HG03039 (cell line): Measurements from ENCODE around the gene MBOAT1.
A peak's percentile ranks its signal among the peaks of the same experiment; 100 is the strongest.

Experiments used
- ATAC-seq: cut with Tn5 transposase; IDR thresholded peaks from one replicate; pipeline ENCODE4 v1.9.1; 2021; ENCODE audit warnings: mild to moderate bottlenecking, moderate library complexity; ENCODE audit not compliant: unreplicated experiment

MBOAT1 gene

DNA sequence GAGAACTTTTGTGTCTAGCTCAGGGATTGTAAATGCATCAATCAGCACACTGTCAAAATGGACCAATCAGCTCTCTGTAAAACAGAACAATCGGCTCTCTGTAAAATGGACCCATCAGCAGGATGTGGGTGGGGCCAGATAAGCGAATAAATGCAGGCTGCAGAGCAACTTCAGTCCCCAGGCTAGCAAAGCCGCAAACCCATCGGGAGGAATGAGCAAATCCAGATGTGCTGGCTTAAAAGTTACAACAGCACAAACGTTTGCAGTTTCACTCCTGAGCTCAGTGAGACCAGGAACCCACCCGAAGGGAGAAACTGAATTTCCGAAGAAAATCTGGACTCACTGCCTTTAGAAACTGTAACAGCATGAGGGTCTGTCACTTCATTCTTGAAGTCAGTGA is 21.9 kb upstream of the MBOAT1 start:
- ATAC-seq: no peak

DNA sequence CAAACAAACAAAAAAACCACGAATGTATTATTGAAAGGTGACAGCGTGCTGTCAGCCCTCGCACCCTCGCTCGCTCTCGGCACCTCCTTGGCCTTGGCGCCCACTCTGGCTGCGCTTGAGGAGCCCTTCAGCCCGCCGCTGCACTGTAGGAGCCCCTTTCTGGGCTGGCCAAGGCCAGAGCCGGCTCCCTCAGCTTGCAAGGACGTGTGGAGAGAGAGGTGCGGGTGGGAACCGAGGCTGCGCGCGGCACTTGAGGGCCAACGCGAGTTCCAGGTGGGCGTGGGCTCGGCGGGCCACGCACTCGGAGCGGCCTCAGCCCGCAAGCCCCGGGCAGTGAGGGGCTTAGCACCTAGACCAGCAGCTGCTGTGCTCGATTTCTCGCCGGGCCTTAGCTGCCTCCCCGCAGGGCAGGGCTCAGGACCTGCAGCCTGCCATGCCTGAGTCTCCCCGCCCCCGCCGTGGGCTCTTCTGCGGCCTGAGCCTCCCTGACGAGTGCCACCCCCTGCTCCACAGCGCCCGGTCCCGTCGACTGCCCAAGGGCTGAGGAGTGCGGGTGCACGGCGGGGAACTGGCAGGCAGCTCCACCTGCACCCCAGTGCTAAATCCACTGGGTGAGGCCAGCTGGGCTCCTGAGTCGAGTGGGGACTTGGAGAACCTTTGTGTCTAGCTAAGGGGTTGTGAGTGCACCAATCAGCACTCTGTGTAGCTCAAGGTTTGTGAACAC is 20.9 kb upstream of the MBOAT1 start:
- ATAC-seq: no peak

DNA sequence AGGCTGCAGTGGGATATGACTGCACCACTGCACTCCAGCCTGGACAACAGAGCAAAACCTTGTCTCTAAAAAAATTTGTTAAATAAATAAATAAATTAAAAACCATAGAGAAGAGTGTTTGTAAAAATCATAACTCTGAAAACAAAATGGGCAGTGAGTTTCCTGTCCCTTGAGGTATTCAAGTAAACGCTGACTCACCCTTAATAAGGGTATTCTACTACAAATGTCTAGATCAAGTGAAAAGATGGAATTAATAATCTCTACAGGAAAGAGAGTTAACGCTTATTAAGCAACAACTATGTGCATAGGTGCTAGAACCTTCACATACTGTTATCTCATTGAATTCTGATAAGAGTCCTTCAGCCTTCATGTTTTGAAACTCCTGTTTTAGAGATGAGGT is 19.9 kb upstream of the MBOAT1 start:
- no peak for ATAC-seq

DNA sequence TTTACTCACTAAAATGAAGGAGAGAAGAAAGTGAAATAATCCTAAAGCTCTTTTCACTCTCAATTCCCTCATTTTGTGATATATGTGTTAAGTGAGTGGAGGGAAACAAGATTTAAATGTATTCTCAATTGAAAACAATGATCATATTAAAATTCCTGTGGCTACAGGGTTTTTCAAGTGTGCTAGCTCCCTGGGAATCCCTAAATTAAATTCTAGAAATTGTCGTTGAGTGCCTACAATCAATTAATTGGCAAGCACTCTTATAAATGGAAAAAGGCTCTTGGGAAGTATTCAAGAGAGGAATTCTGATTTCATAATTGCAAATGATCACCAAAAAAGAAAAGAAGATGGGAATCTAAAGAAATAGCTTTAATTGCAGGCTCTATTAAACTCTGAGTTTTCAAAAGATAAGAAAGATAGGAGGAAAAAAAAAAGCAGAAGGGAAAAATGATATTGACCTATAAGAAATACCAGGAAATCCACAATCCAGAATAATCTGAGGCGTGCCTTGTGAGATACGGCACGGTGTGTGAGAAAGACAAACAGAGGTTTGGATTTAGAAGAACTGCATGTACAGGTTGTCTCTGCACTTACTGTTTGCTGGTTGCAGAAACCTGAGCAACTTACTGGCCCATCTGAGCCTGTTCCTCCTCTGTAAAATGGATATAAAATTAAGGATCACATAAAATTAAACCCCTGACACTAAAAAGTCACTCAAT is 18.3 kb upstream of the MBOAT1 start:
- no peak for ATAC-seq

DNA sequence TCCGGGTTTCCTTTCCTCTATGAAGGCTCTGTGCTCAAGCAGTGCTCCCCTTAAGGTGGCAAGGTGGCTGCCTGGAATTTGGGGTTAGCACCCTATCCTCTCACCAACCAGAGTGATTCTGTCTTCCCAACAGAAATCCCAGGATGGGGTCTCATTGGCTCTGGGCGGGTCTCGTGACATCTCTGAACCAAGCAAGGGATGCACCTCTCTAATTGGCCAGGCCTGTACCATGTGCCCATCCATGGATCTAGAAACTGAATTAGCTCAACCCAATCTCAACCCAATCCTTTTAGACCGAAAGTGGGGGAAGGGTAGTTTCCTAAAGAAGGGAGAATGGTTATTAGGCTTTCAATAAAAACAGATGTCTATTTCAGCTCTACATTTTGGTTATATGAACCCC is 17.6 kb upstream of the MBOAT1 start:
- no peak for ATAC-seq

DNA sequence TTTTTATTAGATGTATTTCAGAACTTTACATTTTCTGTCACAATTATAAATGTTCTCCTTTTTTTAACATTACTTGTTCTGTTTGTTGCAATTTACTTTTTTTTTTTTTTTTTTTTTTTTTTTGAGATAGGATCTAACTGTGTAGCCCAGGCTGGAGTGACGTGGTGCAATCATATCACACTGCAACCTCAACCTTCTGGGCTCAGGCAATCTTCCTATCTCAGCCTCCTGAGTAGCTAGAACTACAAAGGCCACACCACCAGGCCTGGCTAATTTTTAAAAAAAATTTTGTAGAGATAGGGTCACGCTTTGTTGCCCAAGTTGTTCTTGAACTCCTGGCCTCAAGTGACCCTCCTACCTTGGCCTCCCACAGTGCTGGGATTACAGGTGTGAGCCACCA is 15.1 kb upstream of the MBOAT1 start:
- ATAC-seq: no peak

DNA sequence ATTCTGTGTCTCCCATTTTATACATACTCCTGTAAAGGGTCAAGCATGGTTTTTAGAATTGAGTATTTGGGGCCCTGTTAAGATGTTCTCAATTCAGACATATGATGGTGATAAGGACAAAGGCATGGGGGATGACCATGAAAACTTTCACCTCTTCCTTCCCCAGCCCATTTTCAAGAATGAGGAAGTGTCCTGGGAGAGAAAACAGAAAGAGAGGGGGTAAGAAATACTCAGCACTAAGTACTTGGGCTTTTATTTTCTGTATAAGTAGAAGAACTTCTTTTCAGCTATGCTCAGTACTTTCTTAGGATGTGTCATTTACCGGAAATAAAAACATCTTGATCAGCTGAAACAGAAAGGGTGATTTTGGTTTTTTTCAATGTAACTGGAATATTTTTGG is 10.9 kb upstream of the MBOAT1 start:
- ATAC-seq: no peak

DNA sequence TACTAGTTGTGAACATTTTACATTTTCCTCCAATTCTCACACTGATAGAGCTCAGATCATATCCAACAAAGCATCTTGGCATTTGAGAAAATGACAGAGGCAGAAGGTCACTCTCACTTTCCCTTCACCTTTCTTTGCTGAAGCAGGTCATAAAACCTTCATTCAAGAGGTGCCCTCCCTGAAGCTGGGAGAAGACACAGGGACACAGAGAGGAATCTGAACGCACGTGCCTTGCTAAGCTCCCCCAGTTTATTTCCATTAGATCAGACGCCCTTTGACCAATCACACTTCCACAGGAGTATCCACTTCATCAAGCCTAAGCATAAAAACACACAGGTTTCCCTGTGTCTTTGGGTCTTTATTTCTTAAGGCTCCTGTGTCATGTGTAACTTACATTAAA is 9.2 kb upstream of the MBOAT1 start:
- ATAC-seq: no peak

DNA sequence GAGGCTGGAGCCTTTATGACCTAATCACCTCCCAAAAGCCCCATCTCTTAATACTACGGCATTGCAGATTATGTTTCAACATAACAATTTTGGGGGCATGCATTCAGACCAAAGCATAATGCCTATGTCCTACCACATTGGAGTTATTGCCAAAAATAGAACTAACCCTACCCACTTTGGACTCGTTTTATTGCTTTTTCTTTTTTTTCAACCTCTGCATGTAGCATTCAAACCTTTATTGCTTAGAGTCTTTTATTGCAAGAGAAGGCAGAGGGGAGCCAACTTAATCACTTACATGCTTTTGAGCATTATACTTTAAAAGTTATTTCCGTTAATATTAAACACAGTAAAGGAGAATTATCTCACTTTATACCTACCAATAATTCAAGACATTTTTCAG is 8.1 kb upstream of the MBOAT1 start:
- ATAC-seq: no peak

DNA sequence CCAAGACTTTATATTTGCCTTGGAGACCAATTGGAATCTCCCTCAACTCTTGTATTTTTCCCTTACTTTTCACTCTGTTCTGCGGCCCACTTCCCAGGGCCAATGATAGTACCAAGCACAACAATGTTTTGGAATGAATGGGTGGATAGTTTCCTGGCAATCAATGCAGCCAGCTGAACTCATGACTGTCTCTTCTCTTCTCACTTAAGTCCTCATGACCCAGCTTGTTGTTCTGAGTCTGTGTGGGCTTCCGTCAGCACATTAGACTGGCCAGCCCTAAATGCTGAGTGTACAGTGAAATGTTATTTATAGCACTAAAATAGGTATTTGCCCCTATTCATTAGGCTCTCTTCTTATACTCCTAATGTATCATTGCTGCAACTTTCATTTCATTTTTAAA is 5.6 kb upstream of the MBOAT1 start:
- ATAC-seq: no peak

DNA sequence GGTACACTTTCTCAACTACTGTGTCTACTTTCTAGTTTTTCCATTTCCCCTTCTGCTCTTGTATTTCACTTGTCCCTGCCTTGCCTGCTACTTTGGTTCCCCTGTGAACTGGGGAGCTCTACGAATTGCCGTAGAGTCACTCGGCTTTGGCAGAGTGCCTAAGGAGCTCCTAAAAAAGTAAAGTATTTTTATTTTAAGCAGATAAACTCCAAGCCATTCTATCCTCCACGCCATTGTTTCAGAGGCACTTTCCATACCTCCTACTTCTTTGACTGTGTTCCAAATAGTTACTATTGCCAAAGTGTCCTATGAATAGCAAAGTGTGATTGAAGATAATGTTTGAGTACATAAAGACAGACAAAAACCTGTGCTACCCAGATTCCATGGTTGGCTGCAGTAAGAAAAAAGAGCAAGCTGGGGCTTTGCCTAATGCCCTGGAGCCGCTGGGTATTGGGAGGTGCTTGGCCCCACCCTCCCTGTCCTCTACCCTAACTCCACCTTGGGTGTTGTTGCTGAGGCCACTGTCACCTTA is 5.1 kb upstream of the MBOAT1 start:
- no peak for ATAC-seq

DNA sequence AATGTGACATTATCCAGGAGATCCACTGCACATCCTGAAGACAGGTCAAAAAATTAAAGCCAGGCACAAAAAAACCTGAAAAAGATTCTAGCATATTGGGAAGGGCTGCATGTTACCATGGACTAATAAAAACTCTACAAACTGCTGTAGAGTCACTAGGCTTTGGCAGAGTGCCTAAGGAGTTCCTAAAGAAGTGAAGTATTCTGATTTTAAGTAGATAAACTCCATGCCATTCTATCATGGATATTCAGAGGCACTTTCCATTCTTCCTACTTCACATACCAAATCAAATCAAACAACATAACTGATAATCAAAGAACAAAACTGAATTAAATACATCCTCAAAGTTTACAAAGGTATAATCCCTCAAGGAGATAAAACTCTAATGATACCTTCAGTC is 3.0 kb upstream of the MBOAT1 start:
- no peak for ATAC-seq

DNA sequence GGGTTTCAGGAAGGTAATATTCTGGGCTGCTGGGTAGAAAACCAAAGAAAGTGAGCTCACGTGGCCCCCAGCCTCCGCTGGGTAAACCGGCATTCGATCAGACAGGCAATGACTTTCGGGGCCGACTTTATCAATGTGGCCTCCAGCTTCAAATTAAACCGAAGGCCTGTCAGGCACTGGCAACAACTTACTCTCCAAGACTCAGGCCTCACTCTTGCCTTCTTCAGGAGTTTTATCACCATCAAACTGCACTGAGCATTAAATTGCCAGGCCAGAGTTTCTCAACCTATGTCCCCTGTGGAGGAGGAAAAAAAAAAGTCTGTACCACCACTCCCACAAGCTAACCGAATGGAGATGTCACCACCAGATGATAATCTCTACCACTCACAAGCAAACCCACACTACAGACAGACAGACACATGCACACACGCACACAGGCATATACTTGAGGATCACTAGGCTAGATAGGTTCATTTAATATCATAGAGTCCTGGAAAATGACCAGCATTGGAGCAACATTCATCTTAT is 1.1 kb upstream of the MBOAT1 start:
- no peak for ATAC-seq

DNA sequence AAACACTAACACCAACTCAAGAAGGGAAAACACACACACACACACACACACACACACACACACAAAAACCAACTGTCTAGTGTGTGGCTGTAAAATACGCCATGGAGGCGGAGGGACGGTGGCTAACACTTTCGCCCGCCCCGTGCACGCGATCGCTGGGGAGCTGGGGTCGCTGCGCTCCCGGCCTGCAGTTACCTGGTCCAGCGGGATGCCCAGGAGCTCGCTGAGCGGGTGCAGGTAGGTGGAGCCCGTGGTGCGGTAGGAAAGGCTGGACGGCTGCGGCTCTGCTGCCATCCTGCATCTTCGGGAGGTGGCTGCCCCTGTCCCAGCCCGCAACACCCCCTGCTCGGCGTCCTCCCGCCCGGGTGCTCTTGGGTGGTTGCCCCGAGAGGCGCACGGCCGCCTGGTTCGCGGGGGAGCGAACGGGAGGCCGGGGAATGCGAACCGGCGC is 303 bp downstream of the MBOAT1 start:
- ATAC-seq: peak; percentile 22

DNA sequence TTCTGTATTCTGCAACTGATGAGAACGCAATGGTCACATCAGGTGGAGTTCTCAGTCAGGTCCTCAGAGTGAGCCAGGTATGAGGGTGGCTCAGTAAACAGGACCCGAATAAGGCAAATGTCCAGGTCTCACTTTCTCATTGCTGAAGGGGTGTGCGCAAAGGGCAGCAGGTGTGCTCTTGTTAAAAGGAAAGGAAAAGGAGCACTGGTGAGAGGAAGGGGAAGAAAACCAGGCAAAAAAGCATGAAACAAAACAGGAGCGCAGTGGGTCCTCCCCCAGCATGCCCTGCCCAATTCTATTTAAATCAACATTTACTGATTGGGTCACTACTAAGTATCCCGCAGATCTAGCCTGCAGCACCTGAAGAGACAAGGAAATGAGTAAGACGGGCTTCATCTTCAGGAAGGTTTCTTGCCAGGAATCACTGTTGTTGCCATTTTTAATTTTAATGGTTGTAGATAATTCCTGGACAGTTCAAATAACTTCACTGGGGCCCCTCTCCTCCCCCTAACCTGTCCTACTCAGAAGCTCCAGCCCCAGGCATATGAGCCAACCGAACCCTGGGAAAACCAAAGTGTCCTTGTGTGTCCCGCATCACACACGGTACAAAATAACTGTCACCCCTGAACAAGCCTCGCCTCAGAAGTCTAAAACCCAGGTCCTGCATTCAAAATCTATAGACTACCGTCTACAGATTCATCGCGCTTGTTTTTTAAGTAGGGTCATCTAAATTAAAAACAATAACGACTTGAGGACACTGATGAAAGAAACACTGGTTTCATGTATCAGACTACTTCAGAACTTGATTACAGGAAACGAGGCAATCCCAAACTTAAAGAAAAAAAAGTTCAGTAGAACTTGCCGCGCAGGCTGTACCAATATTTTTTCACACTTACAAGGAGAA is 980 bp downstream of the MBOAT1 start:
- ATAC-seq: no peak

DNA sequence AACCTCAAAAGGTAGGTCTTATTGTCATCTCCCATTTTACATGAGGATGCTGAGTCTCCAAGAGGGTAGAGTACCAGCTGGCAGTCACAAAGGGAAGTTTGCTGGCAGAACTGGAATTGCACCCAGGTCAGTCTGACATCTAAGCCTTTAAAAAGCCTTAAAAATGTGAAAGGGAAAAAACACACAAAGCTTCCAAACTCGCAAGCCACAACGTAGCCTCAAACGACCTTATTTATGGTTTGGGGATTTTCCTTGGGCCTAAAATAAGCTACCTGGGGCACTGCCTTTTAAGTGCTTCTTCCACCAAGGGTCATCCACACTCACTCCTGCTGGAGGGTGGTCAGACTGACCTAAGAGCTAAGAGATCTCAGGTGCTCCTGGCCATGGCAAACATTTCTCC is 2.1 kb downstream of the MBOAT1 start:
- ATAC-seq: no peak

DNA sequence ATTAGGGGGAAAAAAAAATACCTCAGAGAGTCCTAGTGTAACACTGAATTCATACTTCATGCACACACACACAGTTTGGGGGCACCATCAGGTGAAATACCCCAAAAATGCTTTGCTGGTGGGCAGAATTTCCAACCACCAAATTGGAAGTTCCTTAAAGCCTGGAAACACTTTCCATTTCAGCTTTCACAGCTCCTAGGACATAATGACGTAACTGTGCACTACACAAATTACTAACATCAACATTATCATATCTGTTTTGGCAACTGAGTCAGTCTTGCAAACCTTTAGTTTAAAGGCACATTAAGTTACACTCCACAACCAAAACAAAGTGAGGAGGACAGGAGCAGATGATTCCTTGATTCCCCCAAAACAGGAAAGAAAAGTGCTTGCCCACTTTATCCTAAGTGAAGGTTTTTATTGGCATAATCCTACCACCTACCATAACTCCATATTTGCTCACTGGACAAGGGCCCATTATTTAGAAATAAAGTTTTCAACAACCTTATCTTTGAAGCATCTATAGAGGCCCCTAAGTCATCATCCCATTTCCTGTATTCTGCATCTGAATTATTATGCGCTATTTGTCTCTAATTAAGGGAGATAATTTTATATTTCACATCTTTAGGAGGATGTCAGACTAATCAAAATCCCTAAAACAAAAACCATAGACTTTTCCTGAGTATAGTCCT is 3.4 kb downstream of the MBOAT1 start:
- ATAC-seq: no peak

DNA sequence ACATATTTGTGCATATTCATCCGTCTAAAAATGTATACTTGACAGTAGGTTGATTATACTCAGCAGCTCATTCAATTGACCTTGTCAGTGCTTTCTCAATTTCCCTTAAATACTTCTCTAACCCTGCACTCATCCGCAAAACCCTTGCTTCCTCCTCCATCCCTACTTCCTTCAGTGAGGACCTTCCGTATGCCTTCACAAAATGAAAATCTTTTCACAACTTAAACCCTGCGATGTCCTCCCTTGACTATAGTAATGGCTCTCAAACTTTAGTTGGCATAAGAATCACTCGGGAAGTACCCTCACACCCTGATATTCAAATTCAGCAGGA is 5.2 kb downstream of the MBOAT1 start:
- ATAC-seq: no peak

DNA sequence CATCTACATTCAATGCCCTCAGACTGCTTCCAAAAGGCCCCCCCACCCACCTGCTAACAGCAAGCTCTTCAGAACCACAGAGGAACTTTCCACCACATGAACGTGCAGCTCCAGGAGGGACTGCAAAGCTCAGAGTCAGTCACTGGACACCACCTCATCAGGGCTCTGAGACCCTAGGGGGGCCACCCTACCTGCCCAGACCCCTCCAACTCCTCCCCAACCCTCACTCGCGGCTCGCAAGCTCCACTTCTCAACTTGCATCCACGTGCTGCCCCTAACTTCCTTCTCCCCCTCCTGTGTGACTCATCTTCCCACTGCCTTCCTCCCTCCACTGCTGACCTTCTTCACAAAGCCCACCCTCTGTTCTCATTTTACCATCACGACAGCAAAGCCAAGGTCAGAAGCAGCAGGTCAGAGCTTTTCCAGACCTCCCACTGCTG is 6.5 kb downstream of the MBOAT1 start:
- no peak for ATAC-seq

DNA sequence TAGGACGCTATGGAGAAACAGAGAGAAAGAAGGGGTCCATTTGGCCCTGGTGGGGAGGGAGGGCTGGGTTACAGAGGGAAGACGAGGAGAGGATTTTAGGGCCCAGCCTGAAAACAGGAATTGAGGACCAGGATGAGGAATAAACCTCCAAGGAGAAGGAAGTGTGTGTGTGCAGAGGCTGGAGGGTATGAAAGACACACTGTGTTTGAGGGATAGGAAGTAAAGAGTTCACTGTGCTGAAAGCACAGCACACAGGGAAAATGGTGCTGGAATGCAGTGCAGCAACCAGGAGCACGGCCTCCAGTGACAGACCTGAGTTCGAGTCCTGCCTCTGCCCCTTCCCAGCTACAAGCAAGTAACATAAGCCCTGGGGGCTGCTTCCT is 7.8 kb downstream of the MBOAT1 start:
- ATAC-seq: no peak
